ENCODE results near the gene RFX3.

DNA sequence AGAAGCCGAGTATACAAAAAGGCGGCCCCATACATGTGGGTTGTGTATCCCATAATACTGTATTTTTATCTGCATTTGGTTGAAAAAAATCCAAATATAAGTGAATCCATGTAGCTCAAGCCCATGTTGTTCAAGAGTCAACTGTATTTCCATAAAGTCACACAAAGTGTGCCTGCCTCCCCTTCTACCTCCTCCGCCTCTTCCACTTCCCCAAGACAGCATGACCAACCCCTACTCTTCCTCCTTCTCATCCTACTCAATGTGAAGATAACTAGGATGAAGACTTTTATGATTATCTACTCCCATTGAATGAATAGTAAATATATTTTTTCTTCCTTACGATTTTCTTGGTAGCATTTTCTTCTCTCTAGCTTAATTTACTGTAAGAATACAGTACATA, 92.7 kb downstream of the RFX3 start:
- TF ChIP-seq POLR2A (IDR thresholded peaks at IDR 0.05) (no peak), CTCF (IDR thresholded peaks at IDR 0.05) (no peak)

All from body of pancreas (tissue), 4 donors.